WI38 (cell line): ENCODE measurements around the gene ALG2.
A peak's percentile ranks its signal among the peaks of the same experiment; 100 is the strongest.

Experiments
- H3K4me3 ChIP-seq: 2 replicates; pipeline ENCODE4 v1.5.1; 2011; ENCODE audit warnings: low read depth, mild to moderate bottlenecking, control low read depth, low read length
- TF ChIP-seq, protein P1 (sequence below): IDR thresholded peaks from 2 replicates; pipeline ENCODE4 v1.5.1; 2012; ENCODE audit warnings: low read depth, mild to moderate bottlenecking, control low read depth, low read length

Gene ALG2, protein sequence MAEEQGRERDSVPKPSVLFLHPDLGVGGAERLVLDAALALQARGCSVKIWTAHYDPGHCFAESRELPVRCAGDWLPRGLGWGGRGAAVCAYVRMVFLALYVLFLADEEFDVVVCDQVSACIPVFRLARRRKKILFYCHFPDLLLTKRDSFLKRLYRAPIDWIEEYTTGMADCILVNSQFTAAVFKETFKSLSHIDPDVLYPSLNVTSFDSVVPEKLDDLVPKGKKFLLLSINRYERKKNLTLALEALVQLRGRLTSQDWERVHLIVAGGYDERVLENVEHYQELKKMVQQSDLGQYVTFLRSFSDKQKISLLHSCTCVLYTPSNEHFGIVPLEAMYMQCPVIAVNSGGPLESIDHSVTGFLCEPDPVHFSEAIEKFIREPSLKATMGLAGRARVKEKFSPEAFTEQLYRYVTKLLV

GRCh38 chr9:99221621-99222415 is at the start of gene ALG2, which contains the start of gene SEC61B:
TSS of gene ALG2 (minus strand) at chr9:99221942. CDS start at chr9:99221894, 48 bp downstream.
TSS of gene SEC61B (plus strand) at chr9:99222282. CDS start at chr9:99222364, 82 bp downstream.
- TF ChIP-seq, protein P1, sequence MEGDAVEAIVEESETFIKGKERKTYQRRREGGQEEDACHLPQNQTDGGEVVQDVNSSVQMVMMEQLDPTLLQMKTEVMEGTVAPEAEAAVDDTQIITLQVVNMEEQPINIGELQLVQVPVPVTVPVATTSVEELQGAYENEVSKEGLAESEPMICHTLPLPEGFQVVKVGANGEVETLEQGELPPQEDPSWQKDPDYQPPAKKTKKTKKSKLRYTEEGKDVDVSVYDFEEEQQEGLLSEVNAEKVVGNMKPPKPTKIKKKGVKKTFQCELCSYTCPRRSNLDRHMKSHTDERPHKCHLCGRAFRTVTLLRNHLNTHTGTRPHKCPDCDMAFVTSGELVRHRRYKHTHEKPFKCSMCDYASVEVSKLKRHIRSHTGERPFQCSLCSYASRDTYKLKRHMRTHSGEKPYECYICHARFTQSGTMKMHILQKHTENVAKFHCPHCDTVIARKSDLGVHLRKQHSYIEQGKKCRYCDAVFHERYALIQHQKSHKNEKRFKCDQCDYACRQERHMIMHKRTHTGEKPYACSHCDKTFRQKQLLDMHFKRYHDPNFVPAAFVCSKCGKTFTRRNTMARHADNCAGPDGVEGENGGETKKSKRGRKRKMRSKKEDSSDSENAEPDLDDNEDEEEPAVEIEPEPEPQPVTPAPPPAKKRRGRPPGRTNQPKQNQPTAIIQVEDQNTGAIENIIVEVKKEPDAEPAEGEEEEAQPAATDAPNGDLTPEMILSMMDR, result no peak

GRCh38 chr9:99270491-99270890 is 48.7 kb upstream of the ALG2 start:
- TF ChIP-seq, protein P1, result no peak
- H3K4me3 ChIP-seq, result no peak overlapping the region

More at GRCh38 chr9:99221621-99222415, at the start of gene ALG2, which contains the start of gene SEC61B:
- peak within 1 kb of the TSS; percentile 95 for H3K4me3 ChIP-seq

GRCh38 chr9:99269416-99269815 is 47.7 kb upstream of the ALG2 start:
- H3K4me3 ChIP-seq, result no peak overlapping the region
- TF ChIP-seq, protein P1, result no peak

- H3K4me3 ChIP-seq, result no peak overlapping the region
- TF ChIP-seq, protein P1, result peak; percentile 88
Observed at GRCh38 chr9:99266255-99267023, 44.7 kb upstream of the ALG2 start.

GRCh38 chr9:99265691-99266090 is 43.9 kb upstream of the ALG2 start:
- TF ChIP-seq, protein P1, result no peak
- no peak overlapping the region for H3K4me3 ChIP-seq

- TF ChIP-seq, protein P1, result peak; percentile 16; the same call in 1 of the 2 replicates
- no peak overlapping the region for H3K4me3 ChIP-seq
Observed at GRCh38 chr9:99264070-99264680, 42.4 kb upstream of the ALG2 start.
